Caco-2 (cell line): ENCODE data around the gene ERBB4. TPM values are rescaled to one million over a fixed set of nuclear protein-coding genes. Genes with fewer than 3 reads are reported as not detected.

ENCODE experiments used
- BruUV-seq: library from RNA; stranded (reverse); fragments of 400-500 nt; replicated peaks from 2 replicates; lab custom pipeline; 2021; lab: Mats Ljungman, UMichigan
- CTCF ChIA-PET: fragments of 300-600 bp; sonication (Branson Sonifier 250); formaldehyde crosslinking; loops from one replicate; lab custom pipeline; 2022; ENCODE audit warnings: antibody characterized with exemption; lab: Charles Lee
- POLR2A ChIA-PET: fragments of 300-600 bp; sonication (Branson Sonifier 250); formaldehyde crosslinking; loops from one replicate; lab custom pipeline; 2022; ENCODE audit warnings: antibody characterized with exemption; lab: Charles Lee
- DNase-seq, 2 experiments: peaks; one replicate each; pipeline versions ENCODE4 v3.0.0 to v3.0.0-alpha.2; 2020 to 2022
- H3K27me3 ChIP-seq: replicated peaks from 2 replicates; pipeline ENCODE4 v1.6.0; 2011; ENCODE audit warnings: low read length; ENCODE audit not compliant: control insufficient read depth, insufficient read depth
- H3K36me3 ChIP-seq: 2 replicates; pipeline ENCODE4 v1.5.1; 2011; ENCODE audit warnings: low read length; ENCODE audit not compliant: control insufficient read depth, insufficient read depth
- H3K4me1 ChIP-seq: fragments of 250-450 bp; sonication (Bioruptor Pico); 2 replicates; pipeline ENCODE4 v1.5.1; 2020; ENCODE audit warnings: mild to moderate bottlenecking
- H3K4me3 ChIP-seq: 2 replicates; pipeline ENCODE4 v1.5.1; 2011; ENCODE audit warnings: low read depth, mild to moderate bottlenecking, control low read depth, low read length
- H3K9me3 ChIP-seq: fragments of 250-450 bp; sonication (Bioruptor Pico); 2 replicates; pipeline ENCODE4 v1.5.1; 2020; ENCODE audit warnings: mild to moderate bottlenecking, moderate library complexity
- H3K27ac Mint-ChIP-seq: one replicate; pipeline ENCODE4 v1.8.0; 2022; ENCODE audit warnings: mixed read lengths; ENCODE audit not compliant: unreplicated experiment
- H3K27me3 Mint-ChIP-seq: one replicate; pipeline ENCODE4 v1.8.0; 2022; ENCODE audit warnings: mixed read lengths; ENCODE audit not compliant: insufficient read depth, unreplicated experiment
- H3K36me3 Mint-ChIP-seq: one replicate; pipeline ENCODE4 v1.8.0; 2022; ENCODE audit warnings: mild to moderate bottlenecking, mixed read lengths; ENCODE audit not compliant: insufficient read depth, unreplicated experiment
- H3K4me1 Mint-ChIP-seq: one replicate; pipeline ENCODE4 v1.8.0; 2022; ENCODE audit warnings: low read depth, mixed read lengths; ENCODE audit not compliant: unreplicated experiment
- H3K4me3 Mint-ChIP-seq: one replicate; pipeline ENCODE4 v1.8.0; 2022; ENCODE audit warnings: mild to moderate bottlenecking, moderate library complexity, mixed read lengths; ENCODE audit not compliant: unreplicated experiment
- H3K9me3 Mint-ChIP-seq: one replicate; pipeline ENCODE4 v1.8.0; 2022; ENCODE audit warnings: mixed read lengths; ENCODE audit not compliant: unreplicated experiment
- intact Hi-C: fragments of 100-400 bp; cut with micrococcal nuclease; formaldehyde crosslinking; loops from one replicate; pipeline ENCODE4 v1.10.0; 2022; ENCODE audit not compliant: unreplicated experiment
- total RNA-seq: library from RNA; stranded (reverse); gene quantifications from 2 replicates; pipeline ENCODE4 v1.2.3, GENCODE V29; 2022
- TF ChIP-seq, protein P1 (sequence below), 2 experiments: fragments of 200-600 bp in 1 of 2; IDR thresholded peaks; 1 replicate in 1 of 2; 2 replicates in 1 of 2; pipeline versions ENCODE4 v1.5.1 to v1.8.0; 2011 to 2022; ENCODE audit warnings: antibody characterized with exemption in 1 of 2, control low read depth in 1 of 2, inconsistent platforms in 1 of 2, low read depth in 1 of 2, low read length in 1 of 2, mild to moderate bottlenecking in 1 of 2, moderate library complexity in 1 of 2; ENCODE audit not compliant: insufficient read depth in 1 of 2, severe bottlenecking in 1 of 2, unreplicated experiment in 1 of 2

ERBB4 gene
- total RNA-seq, 1 experiment from 2014 or later, result not detected

- CTCF ChIA-PET, result no interaction called here
Observed at GRCh38 chr2:212454149-212454548, 84.5 kb downstream of the ERBB4 start.

DNA sequence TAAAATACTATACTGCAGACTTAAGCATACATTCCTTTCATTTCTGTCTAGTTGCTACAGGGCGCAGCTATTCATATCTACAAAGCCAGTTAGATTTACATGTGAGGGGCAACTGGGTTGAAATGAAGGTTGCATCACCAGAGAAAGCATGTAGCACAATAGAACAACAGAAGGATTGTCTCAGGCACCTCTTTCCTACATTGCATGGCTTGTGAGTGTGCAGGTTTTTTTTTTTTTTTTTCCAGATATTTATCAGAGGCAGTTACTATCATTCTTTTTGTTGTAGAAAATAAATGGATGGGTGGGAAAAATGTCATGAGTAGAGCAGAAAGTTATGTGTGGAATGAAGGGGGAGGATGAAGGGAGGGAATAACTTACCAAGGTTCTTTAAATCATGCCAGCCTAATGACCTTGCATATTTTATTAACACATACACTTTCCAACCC lies 86.8 kb downstream of the ERBB4 start:
- H3K4me1 ChIP-seq, result no peaks in the 10 kb centered on the region
- no peaks in the 10 kb centered on the region for H3K27me3 ChIP-seq
- intact Hi-C loops, result no loop called here
- ChIA-PET CTCF (no interaction called here), POLR2A (no interaction called here)
- DNase-seq, result no peak
- BruUV-seq, result no TSS peak
- no peaks in the 10 kb centered on the region for H3K9me3 Mint-ChIP-seq
- no peaks in the 10 kb centered on the region for H3K9me3 ChIP-seq
- no peaks in the 10 kb centered on the region for H3K36me3 ChIP-seq
- H3K27me3 Mint-ChIP-seq, result no peaks in the 10 kb centered on the region
- no peak overlapping the region for H3K4me3 ChIP-seq
- H3K4me1 Mint-ChIP-seq, result no peaks in the 10 kb centered on the region
- H3K36me3 Mint-ChIP-seq, result no peaks in the 10 kb centered on the region
- H3K27ac Mint-ChIP-seq, result no peak overlapping the region
- no peak overlapping the region for H3K4me3 Mint-ChIP-seq
- TF ChIP-seq, protein P1, sequence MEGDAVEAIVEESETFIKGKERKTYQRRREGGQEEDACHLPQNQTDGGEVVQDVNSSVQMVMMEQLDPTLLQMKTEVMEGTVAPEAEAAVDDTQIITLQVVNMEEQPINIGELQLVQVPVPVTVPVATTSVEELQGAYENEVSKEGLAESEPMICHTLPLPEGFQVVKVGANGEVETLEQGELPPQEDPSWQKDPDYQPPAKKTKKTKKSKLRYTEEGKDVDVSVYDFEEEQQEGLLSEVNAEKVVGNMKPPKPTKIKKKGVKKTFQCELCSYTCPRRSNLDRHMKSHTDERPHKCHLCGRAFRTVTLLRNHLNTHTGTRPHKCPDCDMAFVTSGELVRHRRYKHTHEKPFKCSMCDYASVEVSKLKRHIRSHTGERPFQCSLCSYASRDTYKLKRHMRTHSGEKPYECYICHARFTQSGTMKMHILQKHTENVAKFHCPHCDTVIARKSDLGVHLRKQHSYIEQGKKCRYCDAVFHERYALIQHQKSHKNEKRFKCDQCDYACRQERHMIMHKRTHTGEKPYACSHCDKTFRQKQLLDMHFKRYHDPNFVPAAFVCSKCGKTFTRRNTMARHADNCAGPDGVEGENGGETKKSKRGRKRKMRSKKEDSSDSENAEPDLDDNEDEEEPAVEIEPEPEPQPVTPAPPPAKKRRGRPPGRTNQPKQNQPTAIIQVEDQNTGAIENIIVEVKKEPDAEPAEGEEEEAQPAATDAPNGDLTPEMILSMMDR (IDR thresholded peaks at IDR 0.05; ENCODE audit: insufficient read depth in 1 of 2, low read depth in 1 of 2, low read length in 1 of 2, severe bottlenecking in 1 of 2, unreplicated experiment in 1 of 2), result no peak

More at GRCh38 chr2:212454149-212454548, 84.5 kb downstream of the ERBB4 start:
- no peak for DNase-seq
- no peak overlapping the region for H3K4me3 Mint-ChIP-seq
- TF ChIP-seq, protein P1 (IDR thresholded peaks at IDR 0.05; ENCODE audit: insufficient read depth in 1 of 2, low read depth in 1 of 2, low read length in 1 of 2, severe bottlenecking in 1 of 2, unreplicated experiment in 1 of 2), result no peak
- no peak overlapping the region for H3K4me3 ChIP-seq
- H3K4me1 Mint-ChIP-seq, result no peaks in the 10 kb centered on the region
- peaks cover 2% of the 10 kb centered on the region for H3K27me3 Mint-ChIP-seq
- H3K9me3 Mint-ChIP-seq, result no peaks in the 10 kb centered on the region
- no peaks in the 10 kb centered on the region for H3K36me3 Mint-ChIP-seq
- no peaks in the 10 kb centered on the region for H3K9me3 ChIP-seq
- H3K4me1 ChIP-seq, result no peaks in the 10 kb centered on the region
- no peak overlapping the region for H3K27ac Mint-ChIP-seq
- no peaks in the 10 kb centered on the region for H3K36me3 ChIP-seq
- intact Hi-C loops, result no loop called here
- no TSS peak for BruUV-seq
- POLR2A ChIA-PET, result no interaction called here
- H3K27me3 ChIP-seq, result no peaks in the 10 kb centered on the region

DNA sequence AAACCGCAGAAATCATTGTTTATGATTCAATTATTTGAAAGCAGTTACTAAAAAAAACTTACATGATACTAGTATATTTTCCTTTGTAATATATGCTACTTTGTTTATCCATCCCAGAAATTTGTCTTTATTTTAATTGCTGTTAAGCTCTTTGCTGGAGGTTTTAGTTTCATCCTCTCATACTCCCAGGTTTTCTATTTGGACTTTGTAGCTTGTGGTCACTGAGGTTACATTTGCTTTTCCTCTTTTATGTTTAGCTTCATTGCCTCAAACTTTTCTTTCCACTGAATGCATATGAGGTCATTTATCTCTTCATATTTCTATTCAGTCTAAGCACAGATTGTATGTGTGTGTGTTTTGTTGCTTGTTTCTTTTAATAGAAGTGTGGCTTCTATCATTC lies 89.9 kb downstream of the ERBB4 start:
- intact Hi-C loops, result no loop called here
- ChIA-PET POLR2A (no interaction called here), CTCF (no interaction called here)
- H3K36me3 ChIP-seq, result no peaks in the 10 kb centered on the region
- H3K36me3 Mint-ChIP-seq, result no peaks in the 10 kb centered on the region
- no peaks in the 10 kb centered on the region for H3K9me3 ChIP-seq
- H3K9me3 Mint-ChIP-seq, result no peaks in the 10 kb centered on the region
- no TSS peak for BruUV-seq
- H3K27me3 Mint-ChIP-seq, result no peaks in the 10 kb centered on the region
- H3K4me1 ChIP-seq, result no peaks in the 10 kb centered on the region
- TF ChIP-seq, protein P1 (IDR thresholded peaks at IDR 0.05; ENCODE audit: insufficient read depth in 1 of 2, low read depth in 1 of 2, low read length in 1 of 2, severe bottlenecking in 1 of 2, unreplicated experiment in 1 of 2), result no peak
- DNase-seq, result no peak
- no peaks in the 10 kb centered on the region for H3K4me1 Mint-ChIP-seq
- no peaks in the 10 kb centered on the region for H3K27me3 ChIP-seq
- H3K4me3 Mint-ChIP-seq, result no peak overlapping the region
- no peak overlapping the region for H3K27ac Mint-ChIP-seq
- no peak overlapping the region for H3K4me3 ChIP-seq
